HG02798 (cell line): ENCODE data around the gene SCIMP.
A peak's percentile ranks its signal among the peaks of the same experiment; 100 is the strongest.
"Not testable (repeated sequence)": the region's sequence is repeated elsewhere in the genome, so short reads cannot be mapped to it uniquely, and the experiment has no call there.

Source experiments
- ATAC-seq: cut with Tn5 transposase; IDR thresholded peaks from one replicate; pipeline ENCODE4 v1.9.1; 2021; ENCODE audit warnings: mild to moderate bottlenecking; ENCODE audit not compliant: unreplicated experiment, poor library complexity

Gene SCIMP

GRCh38 chr17:5239769-5240168, 5.1 kb upstream of the SCIMP start:
- not testable (repeated sequence) for ATAC-seq

GRCh38 chr17:5238333-5238732, 3.7 kb upstream of the SCIMP start:
- ATAC-seq = no peak

GRCh38 chr17:5237541-5238016, 2.9 kb upstream of the SCIMP start:
- peak; percentile 53 for ATAC-seq

- ATAC-seq = no peak
Observed at GRCh38 chr17:5236938-5237540, 2.4 kb upstream of the SCIMP start.

- ATAC-seq = not testable (repeated sequence)
Observed at GRCh38 chr17:5233492-5233891, 1.2 kb downstream of the SCIMP start.

GRCh38 chr17:5226940-5227878, 7.5 kb downstream of the SCIMP start:
- ATAC-seq = peak; percentile 43

GRCh38 chr17:5225668-5226457, 8.8 kb downstream of the SCIMP start:
- ATAC-seq = peak; percentile 47

- not testable (repeated sequence) for ATAC-seq
Observed at GRCh38 chr17:5221912-5222311, 12.7 kb downstream of the SCIMP start.

GRCh38 chr17:5220074-5220473, 14.6 kb downstream of the SCIMP start:
- no peak for ATAC-seq

- ATAC-seq = no peak
Observed at GRCh38 chr17:5219536-5219935, 15.1 kb downstream of the SCIMP start.

GRCh38 chr17:5217562-5217961, 17.1 kb downstream of the SCIMP start:
- ATAC-seq = not testable (repeated sequence)

- ATAC-seq = no peak
Observed at GRCh38 chr17:5211458-5211857, 23.2 kb downstream of the SCIMP start.

GRCh38 chr17:5210614-5211252, 23.9 kb downstream of the SCIMP start:
- ATAC-seq = no peak

GRCh38 chr17:5210091-5210490, 24.6 kb downstream of the SCIMP start:
- ATAC-seq = no peak

GRCh38 chr17:5209396-5209795, 25.3 kb downstream of the SCIMP start:
- ATAC-seq = no peak

- ATAC-seq = no peak
Observed at GRCh38 chr17:5203908-5204294, 30.8 kb downstream of the SCIMP start.

GRCh38 chr17:5203178-5203907, 31.3 kb downstream of the SCIMP start:
- ATAC-seq = no peak

- no peak for ATAC-seq
Observed at GRCh38 chr17:5201011-5201410, 33.6 kb downstream of the SCIMP start.

GRCh38 chr17:5200360-5200759, 34.3 kb downstream of the SCIMP start:
- no peak for ATAC-seq

- ATAC-seq = no peak
Observed at GRCh38 chr17:5198472-5198871, 36.2 kb downstream of the SCIMP start.
